GM18907 (cell line): ENCODE measurements around the gene NCBP2L.

ENCODE experiments used
- ATAC-seq: cut with Tn5 transposase; IDR thresholded peaks from one replicate; pipeline ENCODE4 v1.9.1; 2021; ENCODE audit warnings: mild to moderate bottlenecking, moderate library complexity; ENCODE audit not compliant: unreplicated experiment

The NCBP2L gene

DNA sequence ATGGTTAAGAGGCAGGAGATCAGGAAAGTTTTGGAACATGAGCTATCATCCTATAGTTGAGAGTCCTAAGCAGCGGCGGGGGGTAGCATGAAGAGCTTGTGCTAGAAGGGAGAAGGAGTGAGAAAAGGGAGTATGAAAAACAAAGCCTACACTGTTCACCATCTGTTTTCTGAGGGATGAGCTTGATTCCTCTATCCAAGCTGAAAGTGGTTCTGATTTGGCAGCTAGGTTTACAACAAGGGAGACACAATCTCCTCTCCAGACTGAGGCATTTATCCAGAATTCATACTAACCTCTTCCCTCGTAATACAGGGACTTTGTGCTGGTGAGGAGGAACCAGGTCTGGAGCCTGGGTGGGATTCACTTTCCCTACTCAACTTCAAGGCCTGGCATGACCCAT is 25.5 kb upstream of the NCBP2L start:
- ATAC-seq: no peak

DNA sequence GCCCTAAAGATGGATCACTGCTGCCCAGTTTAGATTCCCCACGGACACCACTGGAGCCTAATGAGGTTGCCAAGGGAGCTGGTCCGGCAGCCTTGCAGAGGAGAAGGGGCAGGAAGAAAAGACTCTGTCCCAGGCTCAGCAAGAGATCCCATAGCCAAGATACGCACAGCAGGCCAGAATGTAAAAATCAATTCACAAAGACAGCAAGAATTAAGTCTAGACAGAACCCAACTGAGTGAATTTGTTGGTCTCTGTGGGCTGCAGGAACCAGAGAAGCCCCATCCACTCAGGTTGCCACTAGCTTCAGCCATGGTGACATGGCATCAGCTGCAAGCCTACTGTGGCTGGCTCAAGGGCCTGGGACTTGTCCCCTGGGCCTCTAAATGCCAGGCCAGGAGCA is 24.8 kb upstream of the NCBP2L start:
- no peak for ATAC-seq

DNA sequence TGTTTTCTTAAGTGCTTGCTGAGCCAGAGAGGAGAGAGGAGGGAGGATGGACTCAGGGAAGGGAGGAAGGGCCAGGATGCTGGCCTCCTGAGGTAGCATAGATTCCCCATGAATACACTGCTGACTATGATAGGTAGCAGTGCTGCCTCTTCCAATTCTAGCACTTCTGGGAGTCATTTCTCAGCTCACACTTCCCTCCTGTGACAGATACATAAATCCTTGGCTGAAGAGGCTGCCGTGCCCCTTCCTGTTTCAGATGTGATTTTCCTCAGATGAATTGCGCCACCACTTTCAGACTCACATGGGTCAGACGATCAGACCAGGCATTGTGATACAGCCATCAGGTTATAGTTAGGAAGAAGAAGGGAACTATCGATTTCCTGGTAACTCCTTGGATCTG is 24.3 kb upstream of the NCBP2L start:
- ATAC-seq: no peak

DNA sequence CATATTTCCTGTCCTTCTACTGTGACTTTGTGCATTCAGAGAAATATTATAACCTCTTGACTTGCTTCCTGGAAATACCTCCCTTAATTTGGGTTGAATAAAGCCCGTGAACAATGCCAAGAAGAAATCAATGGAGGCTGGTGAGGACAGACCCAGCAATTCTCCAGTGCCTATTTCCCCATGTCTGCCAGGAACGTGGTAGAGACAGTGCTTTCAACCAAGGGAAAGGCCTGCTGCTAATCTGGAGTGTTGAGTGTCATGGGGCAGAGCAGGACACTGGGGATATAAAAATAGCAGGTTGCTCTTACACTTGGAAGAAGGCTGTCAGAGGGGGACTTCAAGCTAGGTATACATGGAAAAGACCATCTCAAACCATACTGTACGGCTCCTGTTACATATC is 21.8 kb upstream of the NCBP2L start:
- ATAC-seq: no peak

DNA sequence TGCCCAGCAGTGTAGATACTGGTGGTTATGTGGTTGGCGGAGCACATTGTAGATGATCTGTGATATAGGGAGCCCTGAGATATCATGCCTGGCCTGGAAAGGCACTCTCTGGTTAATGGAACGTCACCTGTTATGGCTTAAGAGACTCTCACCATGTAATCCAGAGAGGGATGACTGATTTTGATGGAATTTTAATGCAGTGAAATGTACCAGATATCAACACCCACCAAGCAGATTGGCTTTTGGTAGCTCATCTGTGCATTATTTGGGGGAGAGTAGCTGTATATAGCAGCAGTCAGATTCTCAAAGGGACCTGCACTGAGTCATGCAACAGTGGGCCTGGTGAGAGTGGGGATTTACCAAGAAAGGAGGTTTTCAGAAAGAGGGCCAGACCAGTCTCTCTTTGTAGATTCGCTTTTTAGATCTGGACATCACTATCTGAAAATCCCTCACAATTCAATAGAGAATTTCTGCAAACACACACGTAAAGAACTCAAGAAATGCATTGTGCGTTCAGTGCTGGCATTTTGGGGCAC is 19.2 kb upstream of the NCBP2L start:
- ATAC-seq: no peak

DNA sequence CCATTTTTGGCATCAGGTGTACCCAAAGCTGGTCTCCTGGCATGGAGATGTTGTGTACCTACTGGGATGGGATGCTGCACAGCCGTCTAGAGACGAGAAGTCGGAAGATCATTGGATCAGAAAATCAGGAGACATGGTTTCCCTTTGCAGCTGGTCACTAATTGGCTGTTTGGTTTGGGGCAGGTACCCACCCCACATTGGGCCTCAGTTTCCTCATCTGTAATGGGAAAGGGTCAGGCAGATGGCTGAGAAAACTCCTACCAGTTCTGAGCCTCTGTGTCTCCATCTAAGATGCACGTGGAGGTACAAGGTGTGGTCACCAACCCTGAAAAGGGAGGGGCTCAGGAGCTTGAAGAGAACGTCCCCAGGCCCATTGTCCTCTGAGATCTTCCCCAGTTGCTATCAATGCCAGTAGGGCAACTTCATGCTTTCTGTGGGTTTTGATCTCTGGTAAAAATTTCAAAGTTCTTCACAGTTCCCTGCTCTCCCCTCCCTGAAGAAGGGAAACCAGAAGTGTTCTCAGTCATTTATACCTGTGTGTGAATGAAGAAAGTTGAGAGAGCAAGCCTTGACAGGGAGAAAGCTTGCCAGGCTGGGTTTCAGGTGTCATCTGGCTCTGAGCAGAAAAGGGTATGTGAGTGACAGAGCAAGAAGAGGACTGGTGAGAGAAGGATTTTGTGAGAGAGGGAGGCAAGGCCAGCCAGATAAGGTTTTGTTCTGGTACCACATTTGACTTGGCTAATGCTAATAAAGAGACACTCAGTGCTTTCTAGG is 17.0 kb upstream of the NCBP2L start:
- no peak for ATAC-seq

DNA sequence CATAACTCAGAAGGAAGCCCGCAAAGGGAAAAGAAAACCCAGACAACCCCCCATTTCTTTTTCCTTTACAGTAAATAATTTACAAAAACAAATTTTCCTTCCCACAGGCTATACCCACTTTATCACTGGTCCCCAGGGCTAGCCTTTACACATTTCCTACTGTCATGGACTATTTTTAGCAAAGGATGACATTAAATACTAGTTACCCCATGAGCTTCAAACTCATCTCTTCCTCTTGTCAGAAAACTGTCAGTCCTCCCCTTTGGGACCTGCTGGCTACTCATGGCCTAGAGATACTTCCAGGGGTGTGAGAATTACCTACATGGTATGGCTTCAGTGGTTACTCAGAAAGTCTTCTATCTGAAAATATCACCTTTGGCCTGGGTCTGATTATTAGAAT is 13.9 kb upstream of the NCBP2L start:
- ATAC-seq: no peak

DNA sequence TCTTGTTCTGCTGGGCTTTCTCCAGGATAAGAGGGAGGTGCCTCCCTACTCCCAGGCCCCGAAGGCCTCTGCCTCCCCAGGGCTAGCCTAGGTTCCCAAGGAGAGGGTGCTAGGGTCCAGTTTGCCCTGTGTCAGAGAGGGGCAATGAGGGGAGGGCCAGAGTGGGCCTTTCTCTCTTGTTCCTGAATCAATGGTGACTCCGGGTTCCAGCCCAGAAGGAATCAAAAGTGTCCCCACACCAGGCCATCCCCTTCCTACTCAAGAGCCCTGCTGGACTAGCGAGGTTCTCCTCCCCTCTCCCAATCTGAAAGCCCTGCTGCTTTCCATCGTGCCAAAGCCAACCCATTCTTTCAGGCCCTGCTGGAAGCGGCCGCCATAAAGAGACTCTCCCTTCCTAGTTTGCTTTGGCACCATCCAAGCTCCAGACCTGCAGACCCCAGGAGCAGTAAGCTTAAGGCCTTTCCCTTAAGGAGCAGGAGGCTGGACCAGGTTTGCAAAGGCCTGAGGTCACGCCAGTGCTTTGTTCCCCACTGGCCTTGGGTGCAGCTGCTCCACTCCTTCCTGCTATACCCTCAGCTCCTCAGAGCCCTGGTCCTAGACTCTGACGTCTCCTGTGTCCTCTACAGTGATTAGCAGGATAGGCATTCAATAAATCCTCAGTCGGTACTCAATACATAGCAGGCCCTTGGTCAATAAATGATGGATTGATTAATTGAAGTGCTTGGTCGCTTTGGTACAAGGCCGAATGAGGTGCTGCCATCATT is 12.5 kb upstream of the NCBP2L start:
- no peak for ATAC-seq

DNA sequence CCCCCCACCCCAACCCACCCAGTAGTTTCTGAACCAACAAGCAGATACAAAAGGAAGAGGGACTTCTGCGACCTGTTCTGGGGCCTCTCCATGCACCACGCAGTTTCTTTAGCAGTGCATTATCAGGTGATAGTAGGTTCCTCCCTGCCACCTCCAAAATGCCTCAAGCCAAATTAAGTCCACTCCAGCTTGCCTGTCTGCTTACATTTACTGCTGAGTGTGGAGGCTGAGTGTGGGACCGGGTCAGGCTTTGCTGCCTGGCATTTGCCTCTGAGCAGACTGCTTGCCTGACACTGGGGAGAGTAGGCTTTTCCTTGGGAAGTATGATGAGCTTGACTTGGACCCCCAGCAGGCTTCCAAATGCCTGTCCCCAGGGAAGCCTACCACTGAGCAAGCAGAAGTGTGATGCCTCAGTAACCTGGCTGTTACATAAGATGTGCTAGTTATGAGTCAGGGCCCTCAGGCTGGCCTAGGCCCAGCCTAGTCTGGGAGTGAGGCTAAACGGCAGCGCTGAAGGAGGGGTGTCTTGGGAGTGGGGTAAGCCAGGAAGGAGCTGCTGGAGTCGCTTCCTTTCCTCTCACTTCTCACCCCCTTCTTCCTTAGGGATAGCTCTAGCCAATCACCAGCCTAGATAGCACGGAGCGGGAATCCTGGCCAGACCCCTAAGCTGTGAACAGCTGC is 10.9 kb upstream of the NCBP2L start:
- peak; percentile 61 for ATAC-seq

DNA sequence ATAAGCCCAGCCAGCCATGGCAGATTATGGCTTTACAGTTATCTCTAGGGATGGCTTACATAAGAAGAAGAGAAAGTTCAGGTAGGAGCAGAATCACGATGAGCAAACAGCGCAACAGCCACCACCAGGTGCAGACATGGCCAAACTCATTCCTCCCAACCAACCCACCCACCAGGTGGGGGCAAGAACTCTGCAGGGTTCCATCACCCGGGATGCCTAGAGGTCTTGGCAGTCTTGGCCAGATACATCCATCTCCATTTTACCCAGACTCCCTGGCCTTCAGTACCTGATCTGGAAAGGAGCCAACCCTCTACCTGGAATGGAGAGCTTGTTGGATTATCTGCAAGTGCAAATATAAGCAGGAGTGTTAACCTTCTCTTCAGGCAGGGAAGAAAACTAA is 9.5 kb upstream of the NCBP2L start:
- no peak for ATAC-seq

DNA sequence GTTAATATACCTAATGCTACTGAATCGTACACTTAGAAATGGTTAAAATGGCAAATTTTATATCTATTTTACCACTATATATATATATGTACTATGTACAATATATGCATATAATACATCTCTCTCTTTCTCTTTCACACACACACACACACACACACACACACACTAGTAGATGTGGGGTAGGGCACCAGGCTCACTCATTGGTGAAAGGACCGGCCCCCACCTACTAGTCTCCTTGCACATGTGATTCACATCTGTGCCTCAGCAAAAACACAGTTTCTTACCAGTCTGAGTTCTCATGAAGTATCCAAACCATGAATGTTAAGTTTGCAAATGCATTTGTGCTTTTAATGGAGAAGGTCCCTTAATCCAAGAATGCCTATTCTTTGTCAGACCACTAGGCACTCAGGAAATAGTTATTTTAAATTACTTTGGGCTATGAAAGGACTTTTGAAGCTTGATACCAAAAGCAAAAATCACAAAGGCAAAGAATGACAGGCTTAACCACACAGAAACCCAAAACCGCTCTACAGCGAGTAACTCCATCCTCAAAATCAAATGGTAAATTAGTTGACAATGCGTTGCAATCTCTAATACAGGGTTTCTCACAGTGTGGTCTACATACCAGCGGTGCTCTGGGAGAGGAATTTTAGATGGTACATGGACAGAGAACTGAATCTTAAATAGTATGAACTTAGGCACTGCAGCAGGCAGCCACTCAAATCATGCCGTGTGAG is 7.8 kb upstream of the NCBP2L start:
- ATAC-seq: no peak

DNA sequence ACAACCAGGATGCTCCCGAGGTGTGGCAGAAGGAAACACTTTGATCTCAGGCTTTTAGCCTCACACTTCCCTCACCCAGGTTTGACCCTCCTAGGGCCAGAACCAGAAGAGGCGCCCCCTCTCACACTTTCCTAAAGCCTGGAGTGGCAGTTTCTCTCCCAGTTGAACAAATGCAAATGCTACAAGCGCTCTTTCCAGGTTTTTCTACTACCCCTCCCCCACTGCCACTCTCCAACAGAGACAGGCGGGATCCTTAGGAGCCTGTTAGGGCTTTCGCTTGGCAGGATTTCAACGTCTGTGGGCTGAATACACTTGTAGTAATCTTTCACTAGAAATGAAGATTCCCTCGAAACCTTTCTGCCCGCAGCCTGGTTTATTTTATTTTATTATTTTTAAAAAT is 4.3 kb upstream of the NCBP2L start:
- no peak for ATAC-seq

DNA sequence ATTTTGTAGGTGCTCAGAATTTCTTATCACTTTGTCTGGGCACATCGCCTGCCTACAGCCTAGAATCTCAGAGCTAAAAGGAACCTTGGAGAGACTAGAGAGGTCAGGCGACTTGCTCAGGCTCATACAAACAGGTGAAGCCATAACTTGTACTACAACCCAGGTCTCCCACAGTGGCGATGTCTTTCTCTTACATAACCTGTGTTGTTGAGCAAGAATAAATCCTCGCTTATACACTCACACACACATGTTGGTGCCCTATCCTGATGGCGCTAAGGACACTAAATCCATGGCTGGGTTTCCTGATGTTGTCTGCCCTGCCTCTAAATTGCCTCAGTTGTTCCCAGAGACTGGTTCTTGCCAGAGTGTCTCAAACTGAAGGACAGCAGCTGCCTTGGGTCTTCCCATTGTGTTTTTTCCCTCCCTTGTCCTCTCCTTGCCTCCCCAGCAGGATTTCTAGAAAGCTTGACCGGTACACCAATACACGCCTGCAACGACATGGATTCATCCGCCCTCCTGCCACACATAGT is 3.6 kb upstream of the NCBP2L start:
- no peak for ATAC-seq

DNA sequence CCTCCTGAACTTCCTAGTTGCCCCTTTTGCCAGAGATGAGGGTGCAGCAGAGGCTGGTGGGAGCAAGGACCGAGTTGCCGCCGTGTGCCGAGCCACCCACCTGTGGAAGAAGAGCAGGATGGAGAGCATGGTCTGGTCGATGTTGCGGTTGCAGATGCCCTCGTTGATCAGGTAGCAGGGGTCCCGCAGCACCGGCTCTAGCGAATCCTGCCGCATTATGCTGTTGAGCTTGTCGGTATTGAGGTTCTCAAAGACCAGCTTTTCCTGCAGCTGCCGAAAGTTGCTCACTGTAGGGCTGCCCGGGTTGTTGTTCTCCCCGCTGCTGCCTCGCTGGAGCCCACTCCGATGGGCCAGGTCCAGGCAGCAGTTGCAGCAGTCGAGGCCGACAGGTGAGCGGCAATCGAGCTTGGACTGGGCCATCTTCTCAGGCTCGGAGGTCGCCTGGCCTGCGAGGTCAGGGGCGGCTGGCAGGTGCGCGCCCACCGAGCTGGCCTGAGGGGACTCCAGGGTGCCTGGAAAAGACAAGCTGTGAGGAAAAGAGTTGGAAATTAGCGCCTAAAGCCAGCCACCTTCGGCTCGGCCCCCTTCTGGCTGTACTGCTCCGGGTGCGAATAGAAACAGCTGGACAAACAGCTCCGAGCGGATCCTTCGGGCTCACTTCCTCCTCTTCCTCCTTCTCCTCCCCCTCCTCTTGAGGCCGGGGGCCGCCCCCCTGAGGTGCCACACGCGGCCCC is 2.4 kb upstream of the NCBP2L start:
- peak; percentile 38 for ATAC-seq

DNA sequence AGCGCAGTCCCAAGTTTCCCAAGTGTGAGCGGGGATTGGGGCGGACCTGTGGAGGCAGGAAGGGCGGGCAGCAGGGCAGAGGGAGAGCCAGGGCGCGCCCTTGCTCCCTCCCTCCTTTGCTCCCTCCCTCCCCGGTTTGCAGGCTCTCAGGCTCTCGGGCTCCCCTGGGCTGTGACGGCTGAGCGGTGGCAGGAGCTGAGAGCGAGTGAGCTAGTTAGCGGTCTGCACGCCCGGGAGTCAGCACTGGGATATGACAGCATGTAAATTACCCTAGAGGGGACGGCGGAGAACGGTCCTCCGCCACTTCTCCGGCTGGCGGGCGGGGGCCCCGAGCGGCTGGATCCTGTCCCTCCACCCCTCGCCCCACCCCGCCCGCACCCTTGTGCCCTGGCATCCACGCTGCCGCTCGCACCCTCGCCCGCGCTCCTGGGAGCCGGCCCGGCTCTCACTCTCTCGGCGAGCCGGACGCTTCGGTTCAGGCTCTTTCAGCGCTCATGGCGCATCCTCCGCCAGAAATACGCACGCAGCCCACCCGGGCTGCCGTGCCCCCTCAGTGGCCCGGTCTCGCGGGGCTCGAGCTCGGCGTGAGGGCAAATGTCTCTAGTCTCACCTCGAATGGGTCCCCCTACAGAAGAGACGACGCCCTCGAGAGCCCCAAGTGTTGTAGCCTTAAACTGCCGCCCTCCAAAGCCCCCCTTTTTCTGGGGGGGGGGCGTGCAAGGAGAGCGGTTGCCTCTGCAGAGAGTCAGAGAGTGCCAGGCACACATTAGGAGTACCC is 1.6 kb upstream of the NCBP2L start, which contains the start of gene TSC22D3:
TSC22D3 (minus strand) TSS at position 54 of the 778 bp plus-strand sequence. CDS start 368 bp downstream, outside the sequence.
- ATAC-seq: peak; percentile 82

DNA sequence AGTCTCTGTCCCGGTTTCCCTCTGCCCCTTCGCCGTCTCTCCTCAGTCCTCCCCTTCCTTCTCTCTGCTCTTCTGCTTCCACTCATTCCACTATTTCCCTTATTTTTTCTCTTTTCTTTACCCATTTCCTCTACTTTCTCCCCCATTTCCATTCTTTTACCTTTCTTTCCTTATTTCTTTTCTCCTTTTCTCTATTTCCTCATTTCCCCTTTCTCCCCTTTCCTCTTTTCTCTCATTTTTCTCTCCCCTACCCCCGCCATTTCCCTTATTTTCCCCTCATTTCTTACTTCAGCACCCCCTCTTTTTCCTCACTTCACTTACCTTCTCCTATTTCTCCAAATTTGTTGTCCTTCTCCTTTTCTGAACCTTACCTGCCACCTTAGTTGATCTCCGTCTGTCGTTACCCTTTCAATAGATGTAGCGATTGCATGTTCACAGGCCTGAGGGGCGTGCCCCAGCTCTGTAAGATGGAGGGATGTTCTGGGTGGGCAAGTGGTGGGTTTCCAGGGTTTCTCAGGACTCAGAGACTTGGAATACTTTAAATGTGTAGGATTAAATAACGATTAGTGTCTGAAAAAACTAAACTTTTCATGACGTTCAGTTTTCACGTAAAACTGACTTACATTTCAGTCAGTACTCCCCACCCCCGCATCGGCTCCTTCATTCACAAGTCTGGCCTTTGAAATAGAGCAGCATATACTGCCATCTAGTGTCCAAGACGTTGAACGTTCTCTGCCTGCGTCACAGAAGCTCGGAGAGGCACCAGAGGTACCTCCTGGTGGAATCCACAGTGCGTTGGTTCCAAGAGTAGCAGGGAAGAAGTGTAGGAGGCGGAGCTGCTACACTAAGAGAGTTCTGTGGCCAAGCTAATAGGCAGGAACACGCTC is 641 bp upstream of the NCBP2L start:
- peak; percentile 81 for ATAC-seq

DNA sequence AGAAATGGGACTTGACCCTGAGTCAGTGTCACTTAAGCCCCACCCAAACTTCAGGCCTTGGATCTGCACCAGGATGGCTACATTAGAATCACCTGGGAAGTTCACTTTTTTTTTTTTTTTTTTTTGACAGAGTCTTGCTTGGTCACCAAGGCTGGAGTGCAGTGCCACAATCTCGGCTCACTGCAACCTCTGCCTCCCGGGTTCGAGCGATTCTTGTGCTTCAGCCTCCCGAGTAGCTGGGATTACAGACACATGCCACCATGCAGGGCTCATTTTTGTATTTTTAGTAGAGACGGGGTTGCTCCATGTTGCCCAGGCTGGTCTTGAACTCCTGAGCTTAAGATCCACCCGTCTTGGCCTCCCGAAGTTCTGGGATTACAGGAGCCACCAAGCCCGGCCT is 3.0 kb downstream of the NCBP2L start:
- no peak for ATAC-seq

DNA sequence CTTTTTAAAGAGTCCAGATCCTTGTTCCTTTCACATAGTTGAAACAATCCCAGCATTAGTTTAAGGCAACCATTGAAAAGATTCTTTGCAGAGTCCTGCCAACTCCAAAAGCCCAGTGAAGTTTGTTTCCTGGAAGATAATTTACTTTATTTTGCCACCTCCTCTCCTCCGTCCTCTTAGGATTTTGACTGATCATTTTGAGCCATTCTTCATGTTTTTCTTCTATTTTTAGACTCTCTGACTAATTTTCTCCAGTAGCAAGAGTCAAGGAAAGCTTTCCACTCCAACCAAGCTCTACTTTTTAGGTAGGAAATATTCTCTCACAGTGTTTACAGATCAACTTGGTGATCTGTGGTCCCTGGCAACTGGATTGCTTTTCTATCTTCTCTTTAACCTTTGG is 10.3 kb downstream of the NCBP2L start:
- ATAC-seq: no peak
